OCI-LY7 (cell line): ENCODE measurements around the gene CLEC16A. TPM values are rescaled to one million over a fixed set of nuclear protein-coding genes. Genes with fewer than 3 reads are reported as not detected.

ENCODE experiments used
- BruUV-seq: library from RNA; stranded (reverse); fragments of 400-500 nt; replicated peaks from 2 replicates; lab custom pipeline; 2021; lab: Mats Ljungman, UMichigan
- CTCF ChIA-PET: fragments of 300-600 bp; sonication (Branson Sonifier 250); formaldehyde crosslinking; loops from one replicate; lab custom pipeline; 2022; ENCODE audit warnings: antibody characterized with exemption; ENCODE audit not compliant: unreplicated experiment; lab: Charles Lee
- POLR2A ChIA-PET: fragments of 300-600 bp; sonication (Branson Sonifier 250); formaldehyde crosslinking; loops from one replicate; lab custom pipeline; 2022; ENCODE audit warnings: antibody characterized with exemption; lab: Charles Lee
- DNase-seq: peaks from one replicate; pipeline ENCODE4 v3.0.0-alpha.2; 2015; ENCODE audit warnings: low spot score
- H2AFZ ChIP-seq: fragments of 200-600 bp; sonication (generic), shearing (Covaris generic); 2 replicates; pipeline ENCODE4 v1.6.1; 2014; ENCODE audit warnings: mild to moderate bottlenecking, antibody characterized with exemption, low read length, moderate library complexity
- H3K27ac ChIP-seq: fragments of 200-600 bp; sonication (generic); 2 replicates; pipeline ENCODE4 v1.5.1; 2014; ENCODE audit warnings: mixed run types, low read depth, mild to moderate bottlenecking, moderate library complexity, low read length, inconsistent platforms; ENCODE audit not compliant: poor library complexity, severe bottlenecking
- H3K36me3 ChIP-seq: fragments of 200-600 bp; sonication (generic); 2 replicates; pipeline ENCODE4 v1.6.1; 2014; ENCODE audit warnings: mild to moderate bottlenecking, antibody characterized with exemption, low read length, moderate library complexity, mixed read lengths; ENCODE audit not compliant: insufficient read depth
- H3K4me1 ChIP-seq: fragments of 200-600 bp; sonication (generic); 2 replicates; pipeline ENCODE4 v1.5.1; 2014; ENCODE audit warnings: mild to moderate bottlenecking, low read length; ENCODE audit not compliant: insufficient read depth, poor library complexity, severe bottlenecking
- H3K4me2 ChIP-seq: fragments of 200-600 bp; sonication (generic); 2 replicates; pipeline ENCODE4 v1.6.1; 2014; ENCODE audit warnings: mild to moderate bottlenecking, low read length
- H3K4me3 ChIP-seq: fragments of 200-600 bp; sonication (generic); 2 replicates; pipeline ENCODE4 v1.5.1; 2014; ENCODE audit warnings: mild to moderate bottlenecking, low read depth, low read length; ENCODE audit not compliant: poor library complexity, severe bottlenecking
- H3K79me2 ChIP-seq: fragments of 200-600 bp; sonication (generic); 2 replicates; pipeline ENCODE4 v1.6.1; 2016; ENCODE audit warnings: low read depth, mild to moderate bottlenecking, low read length, moderate library complexity, mixed read lengths; ENCODE audit not compliant: insufficient read depth
- H3K9me2 ChIP-seq: fragments of 200-600 bp; sonication (generic); 2 replicates; pipeline ENCODE4 v1.6.1; 2016; ENCODE audit warnings: mild to moderate bottlenecking, low read length, mixed read lengths; ENCODE audit not compliant: insufficient read depth
- H3K9me3 ChIP-seq: fragments of 200-600 bp; sonication (generic); 2 replicates; pipeline ENCODE4 v1.6.1; 2014; ENCODE audit warnings: mild to moderate bottlenecking, mixed run types, low read length, mixed read lengths
- H4K20me1 ChIP-seq: fragments of 200-600 bp; sonication (generic); 2 replicates; pipeline ENCODE4 v1.6.1; 2014; ENCODE audit warnings: mild to moderate bottlenecking, antibody characterized with exemption, low read length, moderate library complexity, mixed read lengths; ENCODE audit not compliant: insufficient read depth
- EZH2phosphoT487 ChIP-seq: fragments of 200-600 bp; sonication (generic); IDR thresholded peaks from 2 replicates; pipeline ENCODE4 v1.6.1; 2018; ENCODE audit warnings: low read depth, borderline replicate concordance, mild to moderate bottlenecking, mixed run types, antibody characterized with exemption, low read length, moderate library complexity, mixed read lengths
- intact Hi-C: fragments of 100-400 bp; cut with micrococcal nuclease; formaldehyde crosslinking; loops from one replicate; pipeline ENCODE4 v1.10.0; 2022; ENCODE audit not compliant: unreplicated experiment
- total RNA-seq, 2 experiments: library from RNA; depleted of rRNA in 1 of 2; stranded (reverse); fragments of >200 nt in 1 of 2; shearing (Covaris generic) in 1 of 2; gene quantifications; 2 replicates each; pipeline ENCODE4 v1.2.3, GENCODE V29; 2014 to 2022
- TF ChIP-seq, protein P1 (sequence below): fragments of 200-600 bp; sonication (generic); conservative IDR thresholded peaks from 2 replicates; pipeline ENCODE4 v1.5.1; 2014; ENCODE audit warnings: mild to moderate bottlenecking, antibody characterized with exemption, low read length, moderate library complexity, mixed read lengths

Gene CLEC16A
- total RNA-seq, 2 experiments from 2014 or later, result 26.2 to 50.9 TPM

DNA sequence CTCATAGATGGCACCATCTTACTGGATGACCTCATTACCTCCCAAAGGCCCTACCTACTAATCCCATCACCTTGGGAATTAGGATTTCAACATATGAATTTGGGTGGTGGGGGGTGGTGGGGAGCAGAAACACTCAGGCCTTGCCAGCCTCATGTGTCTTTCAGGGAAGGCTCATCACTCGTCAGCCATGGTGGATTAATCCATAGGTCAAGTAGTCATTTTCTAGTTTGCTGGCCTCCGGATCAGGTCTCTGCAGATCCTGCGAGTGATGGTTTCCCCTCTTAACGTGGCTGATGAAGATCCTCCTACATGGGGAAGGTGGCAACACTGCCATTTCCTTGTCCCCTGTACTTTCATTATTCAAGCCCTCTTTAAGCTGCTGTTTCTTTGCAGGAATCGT is 101.1 kb downstream of the CLEC16A start:
- Histone ChIP-seq H3K36me3 (peaks cover 64% of the 10 kb centered on the region), H3K4me1 (no peaks in the 10 kb centered on the region), H3K4me3 (no peak overlapping the region), H3K9me2 (no peaks in the 10 kb centered on the region), H4K20me1 (no peaks in the 10 kb centered on the region), H2AFZ (no peak overlapping the region), H3K79me2 (no peaks in the 10 kb centered on the region), H3K4me2 (no peak overlapping the region), H3K27ac (no peak overlapping the region), H3K9me3 (no peaks in the 10 kb centered on the region)
- BruUV-seq, result no TSS peak
- no peak for TF ChIP-seq EZH2phosphoT487
- TF ChIP-seq, protein P1, sequence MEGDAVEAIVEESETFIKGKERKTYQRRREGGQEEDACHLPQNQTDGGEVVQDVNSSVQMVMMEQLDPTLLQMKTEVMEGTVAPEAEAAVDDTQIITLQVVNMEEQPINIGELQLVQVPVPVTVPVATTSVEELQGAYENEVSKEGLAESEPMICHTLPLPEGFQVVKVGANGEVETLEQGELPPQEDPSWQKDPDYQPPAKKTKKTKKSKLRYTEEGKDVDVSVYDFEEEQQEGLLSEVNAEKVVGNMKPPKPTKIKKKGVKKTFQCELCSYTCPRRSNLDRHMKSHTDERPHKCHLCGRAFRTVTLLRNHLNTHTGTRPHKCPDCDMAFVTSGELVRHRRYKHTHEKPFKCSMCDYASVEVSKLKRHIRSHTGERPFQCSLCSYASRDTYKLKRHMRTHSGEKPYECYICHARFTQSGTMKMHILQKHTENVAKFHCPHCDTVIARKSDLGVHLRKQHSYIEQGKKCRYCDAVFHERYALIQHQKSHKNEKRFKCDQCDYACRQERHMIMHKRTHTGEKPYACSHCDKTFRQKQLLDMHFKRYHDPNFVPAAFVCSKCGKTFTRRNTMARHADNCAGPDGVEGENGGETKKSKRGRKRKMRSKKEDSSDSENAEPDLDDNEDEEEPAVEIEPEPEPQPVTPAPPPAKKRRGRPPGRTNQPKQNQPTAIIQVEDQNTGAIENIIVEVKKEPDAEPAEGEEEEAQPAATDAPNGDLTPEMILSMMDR, result no peak
- no peak for DNase-seq
- ChIA-PET POLR2A (interaction anchor here (0.5 to 1.5 kb wide), 3 partner anchors 9 to 1237 kb away, joined by 4 read pairs; no protein-coding TSS in a partner anchor), CTCF (no interaction called here)
- intact Hi-C loops, result no loop called here

DNA sequence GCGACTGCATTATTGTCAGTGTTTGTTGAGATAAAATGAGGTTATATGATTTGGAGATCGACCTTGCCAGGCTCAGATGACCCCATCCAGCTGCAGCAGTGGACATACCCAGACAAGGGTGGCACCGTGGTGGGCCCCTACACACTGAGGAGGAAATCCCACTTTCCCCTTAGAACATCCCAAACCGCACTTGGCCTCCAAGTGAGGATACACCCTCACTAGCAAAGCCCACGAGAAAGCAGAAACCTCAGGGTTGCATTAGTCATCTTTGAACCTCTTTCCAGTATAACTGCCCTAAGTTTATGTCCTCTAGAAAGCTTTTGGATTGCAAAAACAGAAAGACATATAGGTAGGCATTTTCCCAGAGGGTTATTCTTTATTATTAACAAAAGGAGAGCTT is 101.5 kb downstream of the CLEC16A start:
- H3K4me1 ChIP-seq, result no peaks in the 10 kb centered on the region
- H3K4me3 ChIP-seq, result no peak overlapping the region
- no peaks in the 10 kb centered on the region for H4K20me1 ChIP-seq
- intact Hi-C loops, result no loop called here
- TF ChIP-seq, protein P1, result no peak
- TF ChIP-seq EZH2phosphoT487, result no peak
- ChIA-PET POLR2A (interaction anchor here (0.5 to 1.5 kb wide), 2 partner anchors 9 to 1236 kb away, joined by 4 read pairs; no protein-coding TSS in a partner anchor), CTCF (no interaction called here)
- no peak overlapping the region for H3K27ac ChIP-seq
- H3K4me2 ChIP-seq, result no peak overlapping the region
- H3K9me3 ChIP-seq, result no peaks in the 10 kb centered on the region
- H3K9me2 ChIP-seq, result no peaks in the 10 kb centered on the region
- no peaks in the 10 kb centered on the region for H3K79me2 ChIP-seq
- H3K36me3 ChIP-seq, result peaks cover 61% of the 10 kb centered on the region
- no peak for DNase-seq
- no TSS peak for BruUV-seq
- no peak overlapping the region for H2AFZ ChIP-seq

DNA sequence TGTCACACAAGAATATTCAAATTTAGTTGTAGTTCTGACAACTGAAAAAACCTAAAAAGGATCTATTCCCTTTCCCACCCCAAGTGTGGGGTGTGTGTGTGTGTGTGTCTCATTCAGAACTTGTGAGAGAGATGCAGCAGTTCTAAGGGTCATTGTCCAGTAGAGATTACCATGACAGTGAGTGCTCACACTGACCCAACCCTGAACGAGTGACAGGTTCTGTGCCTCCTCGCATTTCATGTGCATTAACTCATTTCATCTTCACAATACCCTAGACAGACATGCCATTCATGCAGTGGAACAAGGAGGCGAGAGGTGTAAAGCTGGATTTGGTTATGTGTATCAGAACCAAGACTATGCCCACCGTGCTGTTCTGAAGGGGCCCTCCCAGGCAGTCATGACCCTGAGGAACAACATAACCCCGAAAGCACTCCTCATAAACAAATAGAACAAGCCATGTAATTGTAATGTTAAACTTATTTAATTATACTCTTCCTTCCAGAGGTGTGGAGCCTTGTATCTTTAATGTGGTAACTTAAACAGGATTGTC is 102.1 kb downstream of the CLEC16A start:
- TF ChIP-seq, protein P1, result no peak
- no peak for TF ChIP-seq EZH2phosphoT487
- Histone ChIP-seq H3K36me3 (peaks cover 55% of the 10 kb centered on the region), H2AFZ (no peak overlapping the region), H3K4me3 (no peak overlapping the region), H3K4me2 (no peak overlapping the region), H3K4me1 (no peaks in the 10 kb centered on the region), H3K27ac (no peak overlapping the region), H3K9me3 (no peaks in the 10 kb centered on the region), H3K9me2 (no peaks in the 10 kb centered on the region), H4K20me1 (no peaks in the 10 kb centered on the region), H3K79me2 (no peaks in the 10 kb centered on the region)
- no peak for DNase-seq
- no TSS peak for BruUV-seq
- ChIA-PET CTCF (no interaction called here), POLR2A (no interaction called here)
- intact Hi-C loops, result no loop called here
